ENCODE results near the gene NISCH.
A peak's percentile ranks its signal among the peaks of the same experiment; 100 is the strongest.

NISCH gene

DNA sequence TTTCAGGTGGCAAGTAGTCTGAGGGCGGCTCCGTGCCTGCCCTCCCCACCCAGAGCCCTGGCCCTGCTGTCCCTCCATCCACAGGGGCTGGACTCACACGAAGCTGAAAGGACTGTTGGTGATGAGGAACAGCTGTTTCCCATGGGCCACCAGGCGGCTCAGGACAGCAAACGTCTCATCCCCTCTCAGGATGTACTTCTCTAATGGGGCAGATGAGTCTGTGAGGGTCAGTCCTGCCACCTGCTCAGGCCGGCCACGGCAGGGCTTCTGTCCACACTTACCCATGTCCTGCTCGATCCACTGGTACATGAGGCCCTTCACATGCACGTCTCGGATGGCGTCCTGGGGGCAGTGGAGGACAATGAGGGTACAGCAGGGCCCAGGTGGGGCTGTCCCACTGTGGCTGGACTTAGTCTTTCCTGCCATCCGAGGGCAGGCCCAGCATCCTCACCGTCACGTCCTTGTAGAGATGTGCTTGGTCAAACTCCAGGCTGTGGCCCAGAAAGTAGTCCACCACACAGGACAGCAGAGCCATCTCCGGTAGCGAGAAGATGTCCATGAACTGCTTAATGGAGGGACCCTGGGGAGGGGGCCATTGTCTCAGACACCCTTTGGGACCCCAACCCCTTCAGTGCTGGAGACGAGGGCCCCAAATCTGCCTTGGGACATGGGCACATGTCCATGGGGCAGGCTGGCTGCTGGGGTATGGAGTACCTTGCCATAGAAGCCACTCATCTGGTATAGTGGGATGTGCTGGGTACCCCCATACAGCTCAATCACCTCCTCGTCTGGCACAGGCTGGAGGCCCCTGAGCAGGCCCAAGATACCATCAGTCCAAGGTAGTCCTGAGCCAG is 72.6 kb downstream of the NISCH start:
- no peak for DNase-seq

- no peak for DNase-seq
Measured at GRCh38 chr3:52528586-52529375, 73.4 kb downstream of the NISCH start.

GRCh38 chr3:52529376-52530333 is 74.3 kb downstream of the NISCH start:
- no peak for DNase-seq

- DNase-seq = no peak
Measured at GRCh38 chr3:52530918-52531826, 75.8 kb downstream of the NISCH start.

DNA sequence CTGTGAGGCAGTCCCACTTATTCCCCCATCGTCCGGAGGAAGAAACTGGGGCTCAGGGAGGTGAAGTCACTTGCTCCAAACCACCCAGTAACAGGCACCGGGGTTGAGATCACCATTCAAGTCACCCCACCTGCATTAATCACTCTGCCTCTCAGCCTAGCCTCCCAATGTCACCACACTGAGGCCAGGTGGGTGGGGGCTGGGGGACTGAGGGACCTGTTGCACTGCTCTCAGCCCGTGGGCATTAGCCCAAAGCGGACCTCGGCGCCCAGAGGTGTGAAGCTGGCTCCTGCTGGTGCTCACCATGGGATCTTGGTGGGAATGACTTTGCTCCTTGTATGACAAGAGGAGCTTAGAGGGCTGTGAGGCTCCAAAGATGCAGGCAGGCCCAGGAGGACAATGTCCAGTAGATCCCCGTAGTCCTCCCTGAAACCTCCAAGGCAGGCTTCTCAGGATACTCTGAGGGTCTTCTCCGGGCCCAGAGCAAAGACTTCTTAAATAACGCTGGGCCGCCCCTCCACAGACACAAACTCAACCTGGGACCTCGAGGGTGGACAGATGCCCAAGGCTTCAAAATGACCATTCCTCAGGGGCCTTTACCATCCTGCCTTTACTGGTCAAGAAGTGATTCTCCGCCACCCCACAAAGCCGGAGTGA is 76.6 kb downstream of the NISCH start:
- DNase-seq = no peak

DNA sequence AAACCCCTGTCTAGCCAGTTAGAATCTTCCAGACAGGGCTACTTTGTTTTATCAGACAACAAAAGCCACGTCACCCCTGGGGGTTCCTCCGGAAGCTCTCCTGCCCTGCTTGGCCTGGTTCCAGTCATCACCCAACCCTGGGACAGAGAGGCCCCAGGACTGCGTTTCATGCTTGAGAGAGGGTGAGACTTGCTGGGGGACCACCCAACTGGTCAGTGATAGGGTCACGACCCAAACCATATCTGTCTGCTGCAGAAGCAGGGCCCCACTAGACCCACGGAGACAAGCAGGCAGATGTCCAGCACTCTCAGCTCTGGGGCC is 77.1 kb downstream of the NISCH start:
- DNase-seq = no peak

- DNase-seq = peak in 4 of 6 experiments; percentile 12 to 41 (median 32)
Measured at GRCh38 chr3:52532838-52533622, 77.6 kb downstream of the NISCH start.

DNA sequence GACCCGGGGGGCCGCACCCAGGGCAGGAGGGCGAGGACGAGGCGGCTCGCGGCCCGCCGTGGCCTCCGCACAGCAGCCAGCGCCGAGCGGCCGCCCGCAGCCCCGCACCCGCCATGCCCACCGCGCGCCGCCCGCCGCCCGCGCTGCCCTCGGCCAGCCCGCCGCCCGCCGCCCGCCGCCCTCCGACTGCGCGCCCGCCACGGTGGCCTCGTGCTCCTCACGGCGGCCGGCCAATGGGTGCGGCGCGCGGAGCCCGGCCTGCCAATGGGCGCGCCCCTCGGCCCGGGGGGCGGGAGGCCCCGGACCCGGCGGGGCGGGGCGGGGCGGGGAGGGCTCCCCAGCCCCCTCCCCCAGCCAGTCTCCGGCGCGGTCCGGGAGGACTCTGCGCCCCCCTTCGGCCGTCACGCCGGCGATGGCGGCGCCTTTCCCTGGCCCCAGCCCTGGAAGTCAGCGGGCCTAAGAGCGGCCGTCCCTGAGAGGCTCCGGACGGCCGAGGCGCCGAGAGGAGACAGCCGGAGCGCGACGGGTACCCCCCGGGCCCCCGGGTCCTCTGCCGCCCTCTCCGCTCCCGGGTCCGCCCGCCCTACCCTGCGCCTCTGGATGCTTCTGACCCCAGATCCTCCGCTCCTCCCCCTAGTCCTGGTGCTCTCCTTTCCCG is 78.3 kb downstream of the NISCH start, which contains the start of gene NT5DC2:
TSS of gene NT5DC2 (minus strand) at position 235 of the 658 bp plus-strand sequence. CDS start at position 115, 120 bp downstream.
- peak; percentile 16 to 57 (median 35) for DNase-seq

- no peak for DNase-seq
Measured at GRCh38 chr3:52534281-52535183, 79.1 kb downstream of the NISCH start.

DNA sequence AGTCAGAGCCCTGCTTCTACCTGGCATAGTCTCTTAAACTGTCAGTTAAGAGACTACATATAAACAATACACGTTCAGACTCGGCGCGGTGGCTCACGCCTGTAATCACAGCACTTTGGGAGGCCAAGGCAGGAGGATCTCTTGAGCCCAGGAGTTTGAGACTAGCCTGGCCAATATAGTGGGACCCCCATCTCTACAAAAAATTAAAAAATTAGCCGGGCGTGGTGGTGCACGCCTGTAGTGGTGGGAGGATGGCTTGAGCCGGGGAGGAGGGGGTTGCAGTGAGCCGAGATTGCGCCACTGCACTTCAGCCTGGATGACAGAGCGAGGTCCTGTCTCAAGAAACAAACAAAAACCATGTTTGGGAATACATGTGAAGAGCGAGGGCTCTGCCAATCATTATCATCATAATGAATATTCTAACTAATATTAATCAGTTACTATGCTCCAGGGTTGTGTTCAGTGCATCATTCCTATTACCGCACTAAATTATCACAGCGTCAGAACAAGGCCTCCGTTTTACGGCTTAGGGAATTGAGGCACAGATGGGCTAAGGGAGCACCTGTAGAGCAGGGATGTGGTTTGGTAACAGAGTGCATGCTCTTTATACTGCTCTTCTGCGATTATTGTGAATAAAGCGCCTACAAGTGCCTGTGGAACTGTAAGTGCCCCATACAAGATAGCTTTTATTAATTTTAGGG is 80.2 kb downstream of the NISCH start:
- no peak for DNase-seq

DNA sequence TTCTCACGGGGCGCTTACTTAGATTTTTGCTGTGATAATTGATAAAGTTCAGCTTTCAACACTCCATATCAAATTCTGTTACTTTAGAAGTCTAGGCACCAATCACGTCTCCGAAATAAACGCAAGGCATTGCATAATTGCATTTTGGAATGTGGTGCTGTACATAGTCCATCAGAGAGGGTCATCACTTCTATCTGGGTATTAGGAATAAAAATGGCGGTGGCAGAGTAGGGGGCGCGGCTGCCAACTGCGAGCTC is 80.6 kb downstream of the NISCH start:
- no peak for DNase-seq

DNA sequence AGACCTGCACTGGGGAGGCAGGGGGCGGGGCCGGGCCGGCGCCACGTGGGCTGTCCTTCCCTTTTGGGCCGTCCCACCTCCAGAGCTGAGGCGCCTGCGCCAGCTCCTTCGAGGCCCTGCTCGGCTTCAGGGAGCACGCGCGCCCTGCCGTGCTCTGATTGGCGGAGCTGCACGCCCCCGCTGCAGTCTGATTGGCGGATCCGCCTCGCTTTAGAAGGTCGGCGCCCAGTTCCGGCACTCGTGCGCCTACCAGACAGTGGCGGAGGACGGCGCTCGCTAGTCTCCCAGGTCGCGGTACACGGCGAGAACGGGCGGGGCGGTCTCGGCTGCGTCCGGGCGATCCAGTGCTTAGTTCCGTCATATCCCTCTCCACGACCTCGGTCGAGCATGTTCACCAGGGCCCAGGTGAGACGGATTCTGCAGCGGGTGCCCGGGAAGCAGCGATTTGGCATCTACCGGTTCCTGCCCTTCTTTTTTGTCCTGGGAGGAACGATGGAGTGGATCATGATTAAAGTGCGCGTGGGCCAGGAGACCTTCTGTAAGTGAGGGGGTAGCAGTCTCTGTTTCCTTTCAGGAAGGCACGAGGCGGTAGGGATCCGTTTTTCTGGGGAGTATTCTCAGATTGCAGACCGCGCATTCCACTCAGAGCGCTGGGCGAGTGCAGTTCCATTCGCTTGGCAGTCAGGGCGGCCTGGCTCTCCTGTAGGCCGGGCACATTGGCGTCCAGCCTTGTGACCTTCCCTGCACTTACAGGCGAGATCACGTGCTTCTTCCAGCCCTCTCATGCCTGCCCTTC is 81.2 kb downstream of the NISCH start, which contains the start of gene UQCC5:
TSS of gene UQCC5 (plus strand) at position 237 of the 796 bp plus-strand sequence. CDS start at position 388, 151 bp downstream.
- DNase-seq = peak; percentile 93 to 97 (median 96)

GRCh38 chr3:52537165-52537620 is 81.8 kb downstream of the NISCH start:
- no peak for DNase-seq

- DNase-seq = no peak
Measured at GRCh38 chr3:52537726-52538421, 82.5 kb downstream of the NISCH start.

DNA sequence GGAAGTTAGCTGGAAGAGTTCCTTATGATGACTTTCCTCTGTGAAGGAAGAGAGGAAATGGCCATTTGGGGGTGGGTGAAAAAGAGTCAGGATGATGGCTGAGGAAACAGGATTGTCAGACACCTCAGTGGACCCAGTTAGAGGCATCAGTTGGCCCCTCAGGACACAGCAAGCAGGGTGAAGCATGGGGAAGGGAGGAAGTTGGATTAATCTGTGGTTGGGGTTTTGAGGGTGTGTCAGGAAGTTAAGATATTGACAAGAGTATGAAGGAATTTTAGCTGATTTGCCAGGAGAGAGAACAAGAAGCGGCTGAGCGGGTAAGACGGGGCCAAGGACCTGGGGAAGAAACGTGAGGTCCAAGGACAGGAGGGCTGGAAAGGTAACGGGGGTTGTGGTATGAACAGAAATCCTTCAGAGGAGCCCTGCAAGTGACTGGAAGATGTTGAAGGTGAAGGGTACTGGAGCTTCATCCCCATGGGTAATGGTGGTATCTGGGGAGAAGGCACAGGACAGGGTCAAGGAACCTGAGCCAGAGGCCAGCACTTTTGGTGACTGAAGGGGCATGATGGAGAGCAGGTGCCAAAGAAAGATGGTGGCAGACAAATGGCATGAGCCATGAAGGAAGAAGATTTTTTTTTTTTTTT is 83.7 kb downstream of the NISCH start:
- DNase-seq = no peak

DNA sequence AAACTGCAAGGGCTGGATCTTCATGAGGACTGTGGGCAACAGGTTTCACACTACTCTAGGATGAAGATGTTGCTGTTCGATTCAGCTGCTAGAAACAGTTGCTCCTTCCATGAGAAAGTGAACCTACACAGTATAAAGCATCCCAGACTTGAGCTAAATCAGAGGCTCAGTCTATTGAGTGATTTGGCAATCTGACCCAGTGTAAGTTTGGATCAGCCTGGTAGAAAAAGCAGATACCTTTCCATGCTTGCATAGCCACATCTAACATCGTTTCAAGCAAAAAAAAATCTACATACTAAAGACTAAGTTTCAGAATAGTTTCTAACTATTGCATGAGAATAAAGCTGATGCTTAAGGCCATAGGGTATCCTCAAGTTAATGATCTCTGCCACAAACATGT is 85.6 kb downstream of the NISCH start:
- no peak for DNase-seq
